ENCODE measurements around the gene CDH5. TPM values are rescaled to one million over a fixed set of nuclear protein-coding genes. Genes with fewer than 3 reads are reported as not detected.

The CDH5 gene
- total and polyA plus RNA-seq, 4 donors: 1.5 to 97.5 (median 20.9) TPM

DNA sequence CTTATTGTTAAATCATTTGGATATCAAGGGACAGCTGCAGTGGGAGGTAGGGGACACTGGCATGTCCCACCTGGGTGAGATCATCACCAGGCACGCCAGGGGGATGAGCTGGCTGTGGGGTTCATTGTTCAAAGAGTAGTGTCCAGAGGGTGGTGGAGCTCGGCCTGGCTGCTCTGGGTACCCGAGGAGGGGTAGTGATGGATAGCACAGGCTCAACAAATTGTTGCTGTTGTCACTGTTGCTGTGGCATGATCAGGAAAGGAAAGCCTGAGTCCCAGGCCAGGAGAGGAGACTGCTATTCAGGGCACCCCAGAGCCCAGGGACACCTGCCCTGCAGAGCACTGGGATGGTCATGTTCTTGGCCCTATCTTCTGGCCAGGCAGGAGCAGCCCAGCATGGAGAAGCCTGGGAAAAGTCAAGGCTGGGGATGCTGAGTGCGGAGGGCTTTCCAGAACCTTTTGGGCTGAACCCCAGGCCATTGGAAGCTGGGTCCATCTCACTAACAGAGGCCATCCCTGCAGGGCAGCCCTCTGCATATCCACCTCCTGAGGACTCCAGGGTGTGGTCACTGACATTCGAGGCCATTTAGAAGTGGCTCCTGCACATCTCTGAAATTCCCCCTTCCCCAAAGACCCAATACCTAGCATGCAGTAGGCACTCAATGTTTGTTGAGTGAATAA lies 72.7 kb downstream of the CDH5 start:
- ATAC-seq (ENCODE audit: low FRiP score) (no peak), DNase-seq (peak in 1 of 2 donors; percentile 56)
- Histone ChIP-seq H3K4me3 (ENCODE audit: low read length in 2 of 2) (no peak overlapping the region), H3K36me3 (ENCODE audit: control insufficient read depth in 1 of 2, insufficient read depth in 2 of 2, low read length in 1 of 2) (no peaks in the 10 kb centered on the region), H3K27me3 (ENCODE audit: control insufficient read depth in 1 of 2, insufficient read depth in 2 of 2, low read length in 1 of 2) (no peaks in the 10 kb centered on the region), H3K9me3 (ENCODE audit: control insufficient read depth, low read length) (no peaks in the 10 kb centered on the region), H3K27ac (ENCODE audit: low read depth in 1 of 2, low read length in 2 of 2) (no peak overlapping the region), H3K4me1 (ENCODE audit: control insufficient read depth in 1 of 2, insufficient read depth in 2 of 2, low read length in 2 of 2) (no peaks in the 10 kb centered on the region)
- intact Hi-C loops (cut with DNase I): no loop called here
- WGBS, 2 donors: 87 to 90% methylated on average over 5 of the region's 5 CpGs

GRCh38 chr16:66440271-66440802 lies 73.8 kb downstream of the CDH5 start:
- Histone ChIP-seq H3K4me1 (ENCODE audit: control insufficient read depth in 1 of 2, insufficient read depth in 2 of 2, low read length in 2 of 2) (no peaks in the 10 kb centered on the region), H3K27ac (ENCODE audit: low read depth in 1 of 2, low read length in 2 of 2) (no peak overlapping the region), H3K4me3 (ENCODE audit: low read length in 2 of 2) (no peak overlapping the region), H3K27me3 (ENCODE audit: control insufficient read depth in 1 of 2, insufficient read depth in 2 of 2, low read length in 1 of 2) (no peaks in the 10 kb centered on the region), H3K36me3 (ENCODE audit: control insufficient read depth in 1 of 2, insufficient read depth in 2 of 2, low read length in 1 of 2) (no peaks in the 10 kb centered on the region), H3K9me3 (ENCODE audit: control insufficient read depth, low read length) (no peaks in the 10 kb centered on the region)
- intact Hi-C loops (cut with DNase I): no loop called here
- ATAC-seq (ENCODE audit: low FRiP score) (no peak), DNase-seq (peak in 1 of 2 donors; percentile 19)
- WGBS, 2 donors: 94 to 95% methylated on average over 10 of the region's 10 CpGs

- no peaks in the 10 kb centered on the region for H3K9me3 ChIP-seq (ENCODE audit: control insufficient read depth, low read length)
- H3K4me3 ChIP-seq (ENCODE audit: low read length in 2 of 2): no peak overlapping the region
- DNase-seq (peak in 1 of 2 donors; percentile 55), ATAC-seq (ENCODE audit: low FRiP score) (no peak)
- H3K27me3 ChIP-seq (ENCODE audit: control insufficient read depth in 1 of 2, insufficient read depth in 2 of 2, low read length in 1 of 2): no peaks in the 10 kb centered on the region
- H3K27ac ChIP-seq (ENCODE audit: low read depth in 1 of 2, low read length in 2 of 2): no peak overlapping the region
- 94 to 95% methylated on average over 11 of the region's 11 CpGs for WGBS, 2 donors
- no peaks in the 10 kb centered on the region for H3K36me3 ChIP-seq (ENCODE audit: control insufficient read depth in 1 of 2, insufficient read depth in 2 of 2, low read length in 1 of 2)
- intact Hi-C loops (cut with DNase I): no loop called here
- H3K4me1 ChIP-seq (ENCODE audit: control insufficient read depth in 1 of 2, insufficient read depth in 2 of 2, low read length in 2 of 2): no peaks in the 10 kb centered on the region
Observed at GRCh38 chr16:66440970-66441369, 74.5 kb downstream of the CDH5 start.

DNA sequence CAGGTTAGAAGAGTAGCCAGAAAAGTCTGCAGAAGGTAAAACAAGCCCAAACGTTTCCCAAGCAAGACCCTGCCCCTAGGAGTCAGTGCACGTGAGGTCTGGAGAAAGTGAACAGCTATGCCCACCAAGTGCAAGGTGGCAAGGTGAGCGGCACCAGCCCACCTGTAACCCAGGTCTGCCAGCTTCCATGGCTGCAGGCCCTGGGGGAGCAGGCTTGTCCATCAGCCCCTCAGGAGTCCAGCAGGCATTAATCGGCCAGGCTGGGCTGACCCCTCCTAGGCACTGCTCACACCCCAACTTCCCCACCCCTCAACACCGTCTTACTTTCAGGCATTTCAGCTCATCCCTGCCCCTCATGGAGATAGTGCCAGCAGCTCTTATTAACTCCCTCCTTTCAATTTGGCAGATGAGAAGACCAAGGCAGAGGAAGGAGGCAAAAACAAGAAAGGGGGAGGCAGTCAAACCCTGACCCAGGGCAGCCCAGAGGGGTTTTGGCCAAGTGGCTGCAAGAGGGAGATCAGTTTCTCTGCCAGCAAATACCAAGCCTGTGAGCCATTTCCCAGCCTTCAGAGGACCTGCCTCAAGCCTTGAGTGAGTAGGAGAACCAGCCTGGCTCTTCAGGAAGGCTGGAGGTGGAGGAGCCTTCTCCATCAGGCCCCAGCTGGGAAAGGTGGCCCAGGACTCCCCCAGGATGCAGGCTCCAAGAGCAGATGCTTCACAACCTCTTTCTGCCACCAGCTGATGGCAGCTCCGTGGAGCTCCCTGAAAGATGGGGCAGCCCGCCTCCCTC lies 75.3 kb downstream of the CDH5 start:
- H3K4me1 ChIP-seq (ENCODE audit: control insufficient read depth in 1 of 2, insufficient read depth in 2 of 2, low read length in 2 of 2): no peaks in the 10 kb centered on the region
- no peaks in the 10 kb centered on the region for H3K36me3 ChIP-seq (ENCODE audit: control insufficient read depth in 1 of 2, insufficient read depth in 2 of 2, low read length in 1 of 2)
- H3K9me3 ChIP-seq (ENCODE audit: control insufficient read depth, low read length): no peaks in the 10 kb centered on the region
- no peak overlapping the region for H3K4me3 ChIP-seq (ENCODE audit: low read length in 2 of 2)
- intact Hi-C loops (cut with DNase I): no loop called here
- peak in 1 of 2 donors; percentile 62 for DNase-seq
- H3K27ac ChIP-seq (ENCODE audit: low read depth in 1 of 2, low read length in 2 of 2): no peak overlapping the region
- 71 to 77% methylated on average over 7 of the region's 7 CpGs for WGBS, 2 donors
- no peak for ATAC-seq (ENCODE audit: low FRiP score)
- H3K27me3 ChIP-seq (ENCODE audit: control insufficient read depth in 1 of 2, insufficient read depth in 2 of 2, low read length in 1 of 2): no peaks in the 10 kb centered on the region

- H3K4me1 ChIP-seq (ENCODE audit: control insufficient read depth in 1 of 2, insufficient read depth in 2 of 2, low read length in 2 of 2): no peaks in the 10 kb centered on the region
- H3K27me3 ChIP-seq (ENCODE audit: control insufficient read depth in 1 of 2, insufficient read depth in 2 of 2, low read length in 1 of 2): no peaks in the 10 kb centered on the region
- H3K36me3 ChIP-seq (ENCODE audit: control insufficient read depth in 1 of 2, insufficient read depth in 2 of 2, low read length in 1 of 2): no peaks in the 10 kb centered on the region
- DNase-seq (no peak), ATAC-seq (ENCODE audit: low FRiP score) (no peak)
- H3K9me3 ChIP-seq (ENCODE audit: control insufficient read depth, low read length): no peaks in the 10 kb centered on the region
- 85% methylated on average over 6 of the region's 6 CpGs for WGBS, 2 donors
- intact Hi-C loops (cut with DNase I): no loop called here
- no peak overlapping the region for H3K4me3 ChIP-seq (ENCODE audit: low read length in 2 of 2)
- no peak overlapping the region for H3K27ac ChIP-seq (ENCODE audit: low read depth in 1 of 2, low read length in 2 of 2)
Observed at GRCh38 chr16:66442502-66443268, 76.2 kb downstream of the CDH5 start.

GRCh38 chr16:66443269-66443652 lies 76.8 kb downstream of the CDH5 start:
- no peaks in the 10 kb centered on the region for H3K9me3 ChIP-seq (ENCODE audit: control insufficient read depth, low read length)
- no peaks in the 10 kb centered on the region for H3K36me3 ChIP-seq (ENCODE audit: control insufficient read depth in 1 of 2, insufficient read depth in 2 of 2, low read length in 1 of 2)
- H3K4me3 ChIP-seq (ENCODE audit: low read length in 2 of 2): no peak overlapping the region
- no peaks in the 10 kb centered on the region for H3K4me1 ChIP-seq (ENCODE audit: control insufficient read depth in 1 of 2, insufficient read depth in 2 of 2, low read length in 2 of 2)
- intact Hi-C loops (cut with DNase I): no loop called here
- ATAC-seq (ENCODE audit: low FRiP score) (no peak), DNase-seq (peak in 1 of 2 donors; percentile 10)
- WGBS, 2 donors: 96 to 97% methylated on average over 3 of the region's 3 CpGs
- no peak overlapping the region for H3K27ac ChIP-seq (ENCODE audit: low read depth in 1 of 2, low read length in 2 of 2)
- H3K27me3 ChIP-seq (ENCODE audit: control insufficient read depth in 1 of 2, insufficient read depth in 2 of 2, low read length in 1 of 2): no peaks in the 10 kb centered on the region

DNA sequence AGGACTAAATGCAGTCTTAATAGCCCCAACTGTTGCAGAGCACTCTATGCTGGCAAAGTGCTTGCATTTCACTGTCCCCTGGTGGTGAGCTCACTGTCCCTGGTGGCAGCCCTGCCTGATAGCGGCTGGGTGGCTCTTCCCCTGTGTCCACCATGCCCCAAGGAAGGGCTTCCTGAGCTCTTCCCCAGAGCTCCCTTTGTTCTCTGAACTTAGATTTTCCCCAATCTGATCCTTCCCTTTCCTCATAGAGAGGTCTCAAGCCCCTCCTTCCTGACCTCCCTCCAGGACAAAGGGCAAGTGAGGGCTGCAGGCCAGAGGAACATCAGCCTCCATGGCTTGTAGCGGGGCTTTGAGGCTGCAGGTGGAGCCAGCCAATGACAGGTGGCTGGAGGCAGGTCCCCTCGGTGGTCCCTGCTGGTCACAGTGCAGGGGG lies 77.6 kb downstream of the CDH5 start:
- ATAC-seq (ENCODE audit: low FRiP score) (no peak), DNase-seq (peak in 1 of 2 donors; percentile 42)
- Histone ChIP-seq H3K4me1 (ENCODE audit: control insufficient read depth in 1 of 2, insufficient read depth in 2 of 2, low read length in 2 of 2) (no peaks in the 10 kb centered on the region), H3K27me3 (ENCODE audit: control insufficient read depth in 1 of 2, insufficient read depth in 2 of 2, low read length in 1 of 2) (no peaks in the 10 kb centered on the region), H3K27ac (ENCODE audit: low read depth in 1 of 2, low read length in 2 of 2) (no peak overlapping the region), H3K36me3 (ENCODE audit: control insufficient read depth in 1 of 2, insufficient read depth in 2 of 2, low read length in 1 of 2) (no peaks in the 10 kb centered on the region), H3K4me3 (ENCODE audit: low read length in 2 of 2) (no peak overlapping the region), H3K9me3 (ENCODE audit: control insufficient read depth, low read length) (no peaks in the 10 kb centered on the region)
- WGBS, 2 donors: 90 to 91% methylated on average over 3 of the region's 3 CpGs
- intact Hi-C loops (cut with DNase I): no loop called here

DNA sequence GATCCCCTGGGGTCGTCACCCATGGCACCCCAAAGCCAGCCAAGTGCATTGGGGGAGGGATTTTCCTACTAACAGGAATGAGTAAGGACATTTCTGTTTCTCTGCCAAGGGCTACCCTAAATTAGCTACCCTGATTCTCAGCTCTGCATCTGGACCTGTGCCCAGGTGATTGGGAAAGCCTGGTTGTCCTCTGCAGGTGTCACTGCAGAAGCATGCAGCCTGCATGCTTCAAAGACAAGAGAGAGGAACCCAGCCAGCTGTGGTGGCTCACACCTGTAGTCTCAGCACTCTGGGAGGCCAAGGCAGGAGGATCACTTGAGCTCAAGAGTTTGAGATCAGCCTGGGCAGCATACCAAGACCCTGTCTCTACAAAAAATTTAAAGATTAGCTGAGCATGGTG lies 80.2 kb downstream of the CDH5 start:
- Histone ChIP-seq H3K27ac (ENCODE audit: low read depth in 1 of 2, low read length in 2 of 2) (no peak overlapping the region), H3K36me3 (ENCODE audit: control insufficient read depth in 1 of 2, insufficient read depth in 2 of 2, low read length in 1 of 2) (no peaks in the 10 kb centered on the region), H3K4me1 (ENCODE audit: control insufficient read depth in 1 of 2, insufficient read depth in 2 of 2, low read length in 2 of 2) (no peaks in the 10 kb centered on the region), H3K4me3 (ENCODE audit: low read length in 2 of 2) (no peak overlapping the region), H3K27me3 (ENCODE audit: control insufficient read depth in 1 of 2, insufficient read depth in 2 of 2, low read length in 1 of 2) (no peaks in the 10 kb centered on the region), H3K9me3 (ENCODE audit: control insufficient read depth, low read length) (no peaks in the 10 kb centered on the region)
- DNase-seq (no peak), ATAC-seq (ENCODE audit: low FRiP score) (no peak)
- intact Hi-C loops (cut with DNase I): no loop called here
- 91 to 93% methylated on average over 1 of the region's 1 CpG for WGBS, 2 donors

Data from aorta (tissue), 5 donors.